RKO (cell line): ENCODE results near the gene TRPM8.

Experiments
- DNase-seq: peaks from one replicate; pipeline ENCODE4 v3.0.0-alpha.2; 2016; ENCODE audit warnings: low spot score

TRPM8 gene

GRCh38 chr2:234002281-234002680 is 85.1 kb downstream of the TRPM8 start:
- no peak for DNase-seq

DNA sequence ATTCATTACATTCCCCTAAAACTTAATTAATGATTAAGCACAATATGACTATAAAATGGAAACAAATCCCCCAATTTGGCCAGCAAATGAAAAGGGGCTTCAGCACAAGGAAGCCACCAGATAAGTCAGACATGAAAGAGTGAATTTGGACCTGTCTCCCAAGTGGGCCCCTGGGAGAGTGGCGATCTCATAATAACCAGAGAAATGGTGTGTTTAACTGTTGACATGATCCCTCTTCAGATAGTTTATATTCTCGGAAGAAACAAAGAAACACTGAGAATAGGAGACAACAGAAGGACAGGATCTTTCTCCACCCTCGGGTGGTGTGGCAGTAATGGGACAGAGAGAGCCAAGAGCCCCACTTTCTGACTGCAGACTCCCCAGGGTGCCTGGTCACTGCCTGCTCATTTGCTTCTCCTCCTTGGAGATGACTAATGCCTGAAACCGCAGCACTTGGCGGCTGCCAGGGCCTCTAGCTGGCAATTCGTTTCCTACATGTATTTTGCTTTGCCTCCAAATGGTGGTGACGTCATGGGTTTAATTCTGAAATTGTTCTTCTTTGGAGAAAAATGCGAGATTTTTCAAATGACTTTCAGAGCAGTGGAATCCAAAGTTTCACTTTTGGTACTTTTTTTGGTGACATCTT is 86.9 kb downstream of the TRPM8 start:
- DNase-seq: peak; percentile 90

- no peak for DNase-seq
Observed at GRCh38 chr2:234005126-234005525, 88.0 kb downstream of the TRPM8 start.

DNA sequence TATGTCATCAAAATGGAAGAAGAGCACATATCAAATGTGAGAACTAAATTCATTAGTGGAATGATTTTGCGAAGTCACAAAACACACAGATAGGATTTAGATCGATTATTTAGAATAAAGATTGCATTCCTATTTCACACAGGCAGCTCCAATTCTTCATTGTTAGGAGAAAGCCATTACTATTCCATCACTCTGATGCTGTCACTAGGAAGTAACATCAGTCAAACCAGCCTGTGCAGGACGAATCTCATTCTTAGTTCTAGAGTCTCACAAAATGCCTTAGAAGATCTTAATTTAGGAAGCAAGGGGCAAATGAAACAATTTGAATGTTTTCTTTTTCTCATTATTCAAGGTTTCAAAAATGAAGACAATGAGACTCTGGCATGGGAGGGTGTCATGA is 89.3 kb downstream of the TRPM8 start:
- no peak for DNase-seq

DNA sequence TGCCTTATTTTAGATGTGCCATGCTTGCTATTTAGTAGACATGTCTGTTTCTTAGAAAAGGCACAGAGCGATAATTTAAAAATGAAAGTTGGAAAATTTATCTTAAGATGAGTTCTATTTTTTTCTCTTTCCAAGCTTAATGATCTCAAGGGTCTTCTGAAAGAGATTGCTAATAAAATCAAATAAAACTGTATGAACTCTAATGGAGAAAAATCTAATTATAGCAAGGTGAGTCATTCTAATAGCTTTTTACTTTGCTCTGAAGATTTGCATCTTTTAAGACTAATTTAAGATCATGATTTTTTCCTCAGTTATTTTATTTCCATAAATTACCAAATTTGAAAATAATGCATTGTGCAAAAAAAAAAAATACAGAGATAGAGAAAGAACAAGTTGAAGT is 97.3 kb downstream of the TRPM8 start:
- DNase-seq: no peak

DNA sequence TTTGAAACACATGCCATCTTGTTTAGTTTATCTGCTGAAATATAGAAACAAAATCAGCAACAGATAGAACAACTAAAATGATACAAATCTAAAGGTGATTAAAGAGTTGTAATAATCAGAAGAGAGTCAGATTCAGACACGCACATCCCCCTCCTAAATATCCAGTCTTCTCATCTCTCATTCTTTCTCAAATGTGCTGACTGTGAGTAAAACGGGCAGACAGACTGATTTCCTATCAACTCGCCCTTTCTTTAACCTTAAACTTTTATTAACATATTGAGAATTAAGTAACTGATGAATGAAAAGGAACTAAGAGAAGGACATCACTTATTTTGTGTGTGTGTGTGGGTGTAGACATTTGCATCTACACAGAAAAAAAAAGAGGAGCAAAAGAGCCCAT is 98.7 kb downstream of the TRPM8 start:
- no peak for DNase-seq

GRCh38 chr2:234019896-234020295 is 102.7 kb downstream of the TRPM8 start:
- no peak for DNase-seq

GRCh38 chr2:234020332-234020731 is 103.2 kb downstream of the TRPM8 start:
- DNase-seq: no peak

- DNase-seq: no peak
Observed at GRCh38 chr2:234022424-234022823, 105.3 kb downstream of the TRPM8 start.

DNA sequence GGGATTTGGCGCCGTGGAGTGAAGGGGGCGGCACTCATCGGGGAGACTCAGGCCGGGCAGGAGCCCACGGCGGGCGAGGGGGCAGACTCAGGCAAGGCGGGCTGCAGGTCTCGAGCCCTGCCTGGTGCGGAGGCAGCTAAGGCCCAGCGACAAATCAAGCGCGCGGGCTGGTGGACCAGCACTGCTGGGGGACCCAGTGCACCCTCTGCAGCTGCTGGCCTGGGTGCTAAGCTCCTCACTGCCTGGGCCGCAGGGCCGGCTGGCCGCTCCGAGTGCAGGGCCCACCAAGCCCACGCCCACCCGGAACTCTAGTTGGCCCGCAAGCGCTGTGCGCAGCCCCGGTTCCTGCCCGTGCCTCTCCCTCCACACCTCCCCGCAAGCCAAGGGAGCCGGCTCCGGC is 107.1 kb downstream of the TRPM8 start:
- no peak for DNase-seq

- DNase-seq: no peak
Observed at GRCh38 chr2:234025466-234025865, 108.3 kb downstream of the TRPM8 start.

- DNase-seq: no peak
Observed at GRCh38 chr2:234025891-234026401, 108.8 kb downstream of the TRPM8 start.

- no peak for DNase-seq
Observed at GRCh38 chr2:234026693-234027254, 109.6 kb downstream of the TRPM8 start.

DNA sequence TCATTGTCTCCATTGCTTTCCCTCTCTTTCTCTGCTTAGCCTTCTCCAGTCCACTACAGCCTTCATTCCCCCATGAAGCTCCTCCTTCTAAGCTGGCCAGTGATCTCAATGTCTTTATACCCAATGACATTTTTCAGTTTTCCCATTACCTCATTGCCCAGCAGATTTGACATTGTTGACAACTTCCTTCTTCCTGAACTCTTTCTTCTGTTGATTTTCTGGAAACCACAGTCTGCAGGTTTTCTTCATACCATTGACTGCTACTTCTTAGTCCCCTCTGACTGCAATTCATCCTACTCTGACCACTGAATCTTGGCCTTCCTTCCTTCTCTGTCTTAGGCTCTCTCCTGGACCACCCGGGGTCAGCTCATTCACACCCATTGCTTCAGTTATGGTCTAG is 110.5 kb downstream of the TRPM8 start:
- no peak for DNase-seq

GRCh38 chr2:234029150-234029733 is 112.1 kb downstream of the TRPM8 start:
- DNase-seq: no peak

DNA sequence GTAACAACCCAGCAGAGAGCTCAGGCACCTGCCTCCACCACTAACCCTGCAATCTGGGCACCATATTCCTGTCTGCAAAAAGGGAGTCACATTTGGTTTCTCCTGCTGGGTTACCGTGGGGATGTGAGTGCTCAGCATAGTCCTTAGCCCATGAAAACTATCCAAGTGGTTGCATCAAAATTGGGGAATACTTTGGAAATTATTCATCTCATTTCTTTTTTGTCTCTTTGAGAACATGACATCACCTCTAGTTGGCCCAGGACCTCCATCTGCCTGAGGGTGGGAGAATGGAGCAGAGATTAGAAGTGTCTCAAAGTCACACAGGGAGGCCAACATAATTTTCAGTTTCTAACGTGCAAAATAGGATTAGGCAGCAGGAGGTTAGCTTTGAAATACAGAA is 114.0 kb downstream of the TRPM8 start:
- DNase-seq: no peak

- no peak for DNase-seq
Observed at GRCh38 chr2:234032279-234032856, 115.2 kb downstream of the TRPM8 start.

DNA sequence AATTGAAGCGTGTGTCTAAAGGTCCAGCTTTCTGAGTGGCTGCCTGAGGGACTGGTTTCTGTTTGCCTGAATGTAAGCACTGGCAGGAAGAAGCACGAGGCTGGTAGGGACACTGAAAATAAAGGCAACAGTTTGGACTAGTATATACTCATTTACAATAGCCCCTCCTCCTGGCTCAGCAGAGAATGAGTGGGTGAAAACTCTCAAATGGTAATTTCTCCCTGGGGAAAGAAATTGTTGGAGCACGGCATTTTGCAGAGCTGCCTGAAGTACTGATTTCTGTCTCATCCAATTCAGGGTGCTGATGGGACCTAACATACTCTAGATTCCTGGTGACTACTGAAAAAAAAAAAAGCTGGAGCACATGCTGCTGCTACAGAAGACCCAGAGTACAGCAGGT is 116.0 kb downstream of the TRPM8 start:
- no peak for DNase-seq

DNA sequence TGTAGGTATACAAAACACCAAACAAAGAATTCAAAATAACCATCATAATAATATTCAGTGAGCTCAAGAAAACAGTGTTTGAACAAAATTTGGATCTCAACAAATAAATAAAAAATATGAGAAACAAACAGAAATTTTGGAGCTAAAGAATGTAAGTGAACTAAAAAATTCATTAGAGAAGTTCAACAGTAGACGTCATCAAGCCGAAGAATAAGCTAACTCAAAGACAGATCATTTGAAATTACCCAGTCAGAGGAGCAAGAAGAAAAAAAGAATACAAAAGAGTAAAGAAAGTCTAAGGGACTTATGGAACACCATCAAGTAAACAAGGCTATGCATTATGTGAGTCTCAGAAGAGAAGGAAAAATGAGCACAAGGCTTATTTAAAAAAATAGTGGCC is 116.7 kb downstream of the TRPM8 start:
- DNase-seq: no peak

- DNase-seq: no peak
Observed at GRCh38 chr2:234038076-234038802, 121.1 kb downstream of the TRPM8 start.

DNA sequence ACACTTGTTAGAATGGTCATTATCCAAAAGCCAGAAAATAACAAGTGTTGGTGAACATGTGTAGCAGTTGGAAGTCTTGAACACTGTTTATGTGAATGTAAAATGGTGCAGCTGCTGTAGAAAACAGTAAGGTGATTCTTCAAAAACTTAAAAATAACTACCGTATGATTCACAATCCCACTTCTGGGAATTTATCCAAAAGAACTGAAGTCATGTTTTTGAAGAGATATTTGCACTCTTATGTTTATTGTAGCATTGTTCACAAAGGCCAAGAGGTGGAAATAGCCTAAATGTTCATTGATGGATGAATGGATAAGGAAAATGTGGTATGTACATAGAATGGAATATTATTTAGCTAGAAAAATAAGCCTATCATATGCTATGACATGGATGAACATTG is 127.0 kb downstream of the TRPM8 start:
- peak; percentile 35 for DNase-seq

DNA sequence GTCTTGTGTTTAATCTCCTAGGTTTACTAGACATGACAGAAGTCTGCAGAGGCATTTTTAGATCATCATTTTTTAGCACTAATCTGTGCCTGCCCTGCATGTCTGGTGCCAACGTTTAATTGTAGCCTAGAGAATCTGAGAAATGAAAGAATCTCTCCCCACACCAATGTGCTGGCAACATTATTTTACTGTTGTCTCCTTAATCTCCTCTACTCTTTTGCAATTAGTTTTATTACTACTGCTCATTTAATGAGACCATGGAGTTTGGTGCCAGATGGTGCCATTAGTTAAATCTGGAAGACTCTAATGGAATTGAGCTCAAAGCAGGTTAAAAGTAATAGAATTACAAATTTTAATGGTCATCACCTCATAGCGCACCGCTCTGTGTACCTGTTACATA is 129.3 kb downstream of the TRPM8 start:
- DNase-seq: no peak

DNA sequence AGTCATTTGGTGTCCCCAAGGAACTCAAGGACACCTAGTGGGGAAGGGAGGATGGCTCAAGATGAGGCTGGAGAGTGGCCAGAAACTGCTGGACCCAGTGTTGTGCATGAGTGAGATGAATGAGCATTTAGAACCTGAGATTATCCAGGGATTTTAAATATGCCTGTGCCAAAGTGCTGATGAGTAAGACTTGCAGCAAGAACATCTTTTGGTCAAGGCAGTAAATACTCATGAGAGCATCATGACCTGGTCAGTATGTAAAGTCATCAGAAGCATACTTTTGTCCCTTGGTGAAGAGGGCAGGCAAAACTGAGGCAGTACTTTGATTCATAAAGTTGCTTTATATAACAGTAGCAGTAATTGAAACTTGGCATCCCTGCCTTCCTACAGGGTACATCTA is 130.2 kb downstream of the TRPM8 start:
- DNase-seq: no peak
